GM19238 (cell line): ENCODE data around the gene MAT2A.
"Not testable (repeated sequence)": the region's sequence is repeated elsewhere in the genome, so short reads cannot be mapped to it uniquely, and the experiment has no call there.

Experiments
- DNase-seq: peaks from one replicate; pipeline ENCODE4 v3.0.0; 2011; ENCODE audit warnings: low spot score; ENCODE audit not compliant: insufficient read length

Gene MAT2A

GRCh38 chr2:85523903-85524335, 15.0 kb upstream of the MAT2A start:
- DNase-seq: no peak

DNA sequence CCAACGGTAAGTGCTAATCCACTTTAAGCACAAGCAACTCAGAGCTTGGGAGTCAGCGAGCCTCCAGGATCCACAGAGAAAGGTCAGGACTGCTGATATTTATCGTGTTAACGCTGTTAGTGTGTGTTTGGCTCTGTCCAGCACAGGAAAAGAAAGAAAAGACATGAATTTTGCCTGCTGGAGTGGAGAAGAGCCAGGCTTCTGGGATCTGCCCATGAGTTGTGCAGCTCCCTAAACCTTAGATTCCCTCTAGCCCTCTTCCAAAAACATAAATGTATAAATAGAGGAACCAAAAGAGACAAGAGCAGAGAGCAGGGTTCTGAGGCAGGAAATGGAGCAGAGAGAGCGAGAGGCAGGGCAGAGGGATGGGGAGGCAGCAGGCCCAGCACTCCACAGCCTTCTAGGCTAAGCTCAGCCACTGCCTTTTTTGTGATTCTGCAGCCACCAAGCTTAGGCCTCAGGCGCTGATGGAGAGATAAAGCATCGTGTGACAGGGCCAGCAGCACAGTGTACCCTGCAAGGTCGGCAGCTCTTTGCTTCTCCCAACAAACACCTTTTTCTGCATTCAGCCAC, 14.5 kb upstream of the MAT2A start:
- no peak for DNase-seq

GRCh38 chr2:85525029-85525428, 13.9 kb upstream of the MAT2A start:
- no peak for DNase-seq

DNA sequence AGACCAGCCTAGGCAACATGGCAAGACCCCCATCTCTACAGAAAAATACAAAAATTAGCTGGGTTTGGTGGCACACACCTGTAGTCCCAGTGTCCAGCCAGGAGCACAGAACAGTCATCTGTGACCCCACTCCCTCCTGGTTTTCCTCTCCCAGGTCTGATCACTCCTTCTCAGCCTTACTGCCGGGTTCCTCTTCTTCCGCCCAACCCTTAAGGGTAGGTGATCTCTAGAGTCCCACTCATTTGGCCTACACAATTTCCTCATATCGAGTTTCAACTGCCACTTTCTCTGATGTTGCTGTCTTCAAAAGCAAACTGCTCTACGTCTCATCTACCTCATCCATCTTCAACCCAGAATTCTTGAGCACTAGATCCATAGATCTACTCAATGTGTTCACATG, 13.4 kb upstream of the MAT2A start:
- no peak for DNase-seq

DNA sequence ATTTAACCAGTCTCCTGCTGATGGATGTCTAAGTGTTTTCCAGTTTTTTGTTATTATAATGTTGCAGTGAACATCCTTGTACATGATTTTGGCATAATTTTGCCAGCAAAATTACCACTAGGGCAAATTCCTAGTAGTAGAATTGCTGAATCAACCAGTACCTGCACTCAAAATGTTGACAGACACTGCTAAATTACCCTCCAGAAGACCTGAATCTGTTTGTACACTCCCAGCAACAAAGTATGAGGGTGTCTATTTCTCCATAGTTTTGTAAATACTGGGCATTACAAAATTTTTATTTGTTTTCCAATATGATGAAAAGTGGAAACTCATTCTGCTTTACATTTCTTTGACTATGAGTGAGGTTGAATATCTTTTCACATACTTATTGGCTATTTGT, 11.2 kb upstream of the MAT2A start:
- no peak for DNase-seq

DNA sequence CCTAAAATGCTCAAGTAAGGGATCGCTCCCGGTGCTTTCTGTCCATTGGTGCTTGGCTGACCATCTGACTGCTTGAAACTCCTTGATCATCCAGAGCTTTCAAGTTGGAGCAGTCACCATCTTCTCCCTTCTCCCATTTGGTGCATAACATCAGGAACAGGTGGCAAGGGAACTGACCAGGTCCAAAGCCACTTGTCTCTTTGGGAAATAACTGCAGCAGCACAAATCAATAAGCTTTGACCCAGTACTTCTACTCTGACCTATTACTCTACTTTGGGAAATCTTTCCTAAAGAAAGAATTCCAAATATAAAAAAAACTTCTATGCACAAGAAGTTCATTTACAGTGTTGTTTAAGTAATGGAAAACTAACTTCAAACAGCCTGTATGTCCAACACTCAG, 10.6 kb upstream of the MAT2A start:
- no peak for DNase-seq

- DNase-seq: no peak
Measured at GRCh38 chr2:85529809-85530208, 9.2 kb upstream of the MAT2A start.

GRCh38 chr2:85531589-85531988, 7.4 kb upstream of the MAT2A start:
- DNase-seq: no peak

GRCh38 chr2:85534099-85534498, 4.9 kb upstream of the MAT2A start:
- no peak for DNase-seq

DNA sequence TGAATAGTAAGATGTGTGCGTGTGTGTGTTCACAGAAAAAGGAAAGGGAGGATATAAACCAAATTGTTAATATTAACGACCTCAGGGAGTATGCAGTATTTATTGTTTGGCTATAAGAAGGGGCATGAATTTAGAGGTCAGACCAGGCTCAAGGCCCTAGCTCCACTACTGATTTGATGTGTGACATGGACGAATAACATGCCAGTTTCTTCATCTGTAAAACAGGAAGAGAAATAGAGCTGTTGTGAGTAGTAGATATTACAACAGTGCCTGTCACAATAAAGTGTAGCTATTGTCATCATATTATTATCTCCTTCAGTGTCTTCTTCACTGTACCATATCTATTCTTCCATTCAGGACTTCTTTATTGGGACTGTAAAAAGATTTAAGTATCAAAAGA, 4.1 kb upstream of the MAT2A start:
- no peak for DNase-seq

DNA sequence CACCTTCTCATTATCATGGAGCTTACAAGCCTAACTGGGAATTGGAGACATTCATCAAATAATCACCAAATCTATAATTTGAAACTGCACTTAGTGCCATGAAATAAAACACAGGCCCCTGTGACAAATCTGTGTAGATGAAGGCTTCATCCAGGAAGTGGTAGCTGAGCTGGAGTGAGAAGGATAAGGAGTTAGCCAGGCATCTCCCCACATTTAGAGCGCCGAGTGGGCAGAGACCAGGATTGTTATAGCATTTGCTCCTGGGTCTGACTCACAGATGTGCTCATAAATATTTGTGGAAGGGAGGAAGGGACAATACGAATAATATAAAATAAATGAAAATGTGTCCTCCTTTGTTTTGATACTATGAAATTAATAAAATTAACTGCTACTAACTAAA, 2.5 kb upstream of the MAT2A start:
- DNase-seq: no peak

- peak; percentile 23 for DNase-seq
Measured at GRCh38 chr2:85537600-85538506, 1.1 kb upstream of the MAT2A start.

DNA sequence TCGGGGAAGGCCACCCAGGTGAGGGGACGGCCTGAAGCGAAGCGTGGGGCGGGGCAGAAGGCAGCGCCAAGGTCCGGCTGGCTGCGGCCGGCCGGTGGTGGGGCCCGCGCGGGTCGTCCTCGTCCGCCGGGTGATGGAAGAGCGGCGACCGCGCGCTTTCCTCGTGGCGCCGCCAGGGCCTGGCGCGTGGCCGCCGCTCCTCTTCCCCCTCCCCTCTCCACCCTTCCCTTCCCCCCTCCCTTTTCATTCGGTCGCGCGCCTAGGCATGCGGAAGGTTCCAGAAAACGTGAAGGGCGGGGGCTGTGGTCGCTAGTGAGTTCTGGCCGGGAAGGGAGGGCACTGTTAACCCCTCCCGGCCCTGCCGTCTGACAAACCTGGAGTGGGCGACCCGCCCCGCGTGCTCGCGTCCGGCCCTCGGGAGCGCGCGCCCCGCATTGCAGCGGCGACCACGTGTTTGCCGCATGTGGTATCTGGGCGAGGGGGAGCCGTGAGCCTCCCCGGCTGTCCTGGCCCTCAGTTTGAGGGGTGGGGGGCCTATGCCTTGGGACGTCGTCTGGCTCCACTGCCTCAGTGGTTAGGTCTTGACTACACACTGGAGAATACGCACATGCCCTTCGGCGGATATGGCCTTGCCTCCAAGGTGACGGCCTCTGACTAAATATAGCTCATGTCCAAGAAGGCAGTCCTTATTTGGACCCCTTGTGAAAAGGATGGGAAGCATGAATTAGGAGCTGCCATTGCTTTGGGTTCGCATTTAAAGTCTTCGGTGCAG, 579 bp downstream of the MAT2A start:
- DNase-seq: peak; percentile 43

DNA sequence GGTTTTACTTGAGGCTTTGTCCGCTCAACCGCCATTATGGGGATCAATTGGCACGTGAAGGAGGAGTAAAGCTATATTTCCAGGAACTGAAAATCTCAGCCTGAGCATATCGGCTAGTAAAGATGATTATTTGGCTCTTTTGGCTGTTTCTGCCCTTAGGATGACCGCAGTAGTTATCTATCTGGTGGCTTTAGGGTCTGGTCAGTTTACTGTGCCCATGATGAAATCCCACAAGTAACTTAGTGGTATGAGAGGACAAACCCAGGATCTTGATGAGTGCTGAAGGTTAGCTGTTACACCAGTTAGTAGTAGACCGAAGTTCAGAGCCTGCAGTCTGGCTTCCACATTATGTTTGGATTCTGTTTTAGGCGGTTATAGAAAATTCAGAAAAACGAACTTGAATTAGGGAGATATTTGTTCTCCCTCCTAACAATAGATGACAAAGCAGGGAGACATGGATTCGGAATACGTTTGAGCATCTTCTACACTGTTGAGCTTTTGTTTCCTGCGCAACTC, 1.2 kb downstream of the MAT2A start:
- DNase-seq: no peak

DNA sequence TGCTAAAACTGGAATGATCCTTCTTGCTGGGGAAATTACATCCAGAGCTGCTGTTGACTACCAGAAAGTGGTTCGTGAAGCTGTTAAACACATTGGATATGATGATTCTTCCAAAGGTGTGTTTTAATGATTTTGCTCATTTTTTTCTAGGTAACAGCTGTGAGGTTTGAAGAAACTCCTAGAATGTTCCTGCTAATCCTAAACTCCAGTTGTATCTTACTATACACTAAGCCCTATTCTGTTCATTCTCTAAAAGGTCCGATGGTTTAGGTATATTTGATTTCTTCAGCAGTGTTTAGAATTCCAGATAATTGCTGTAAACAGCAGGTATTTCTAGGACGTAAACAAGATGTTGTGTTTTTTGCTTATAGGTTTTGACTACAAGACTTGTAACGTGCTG, 2.3 kb downstream of the MAT2A start:
- no peak for DNase-seq

GRCh38 chr2:85541753-85542457, 2.9 kb downstream of the MAT2A start:
- no peak for DNase-seq

GRCh38 chr2:85542777-85543176, 3.8 kb downstream of the MAT2A start:
- DNase-seq: no peak

DNA sequence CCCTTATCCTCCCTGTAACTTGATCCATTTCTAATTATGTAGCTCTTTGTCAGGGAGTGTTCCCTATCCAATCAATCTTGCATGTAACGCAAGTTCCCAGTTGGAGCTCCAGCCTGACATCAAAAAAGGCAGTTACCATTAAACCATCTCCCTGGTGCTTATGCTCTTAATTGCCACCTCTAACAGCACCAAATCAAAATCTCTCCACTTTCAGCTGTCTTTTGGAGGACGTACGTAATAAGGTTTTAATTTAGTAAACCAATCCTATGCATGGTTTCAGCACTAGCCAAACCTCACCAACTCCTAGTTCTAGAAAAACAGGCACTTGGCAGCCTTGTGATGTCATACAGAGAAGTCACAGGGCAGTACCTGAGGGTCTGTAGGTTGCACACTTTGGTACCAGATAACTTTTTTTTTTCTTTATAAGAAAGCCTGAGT, 5.3 kb downstream of the MAT2A start:
- DNase-seq: not testable (repeated sequence)

GRCh38 chr2:85544915-85545779, 6.2 kb downstream of the MAT2A start:
- DNase-seq: not testable (repeated sequence)

DNA sequence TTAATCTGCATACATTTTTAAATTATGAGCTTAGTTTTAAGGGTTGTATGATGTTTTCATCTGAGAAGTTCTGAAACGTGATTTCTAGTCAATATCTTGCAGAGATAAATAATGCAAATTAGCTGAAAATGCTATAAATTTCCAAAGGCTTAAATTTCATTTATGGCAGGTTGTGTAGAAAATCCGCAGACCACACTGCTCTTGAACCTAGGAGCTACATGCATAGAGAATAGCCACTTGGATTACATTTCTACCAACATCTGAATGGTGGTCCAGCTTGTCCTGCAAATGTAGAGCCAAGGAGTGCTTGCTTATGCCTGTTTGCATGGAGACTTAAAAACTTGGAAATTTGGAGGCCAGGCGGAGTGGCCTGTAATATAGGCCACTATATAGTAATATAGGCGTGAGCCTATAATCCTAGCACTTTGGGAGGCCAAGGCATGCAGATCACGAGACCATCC, 6.8 kb downstream of the MAT2A start:
- no peak for DNase-seq
